Kidney epithelial cell (primary cell): ENCODE results near the gene TUBGCP2. TPM values are rescaled to one million over a fixed set of nuclear protein-coding genes. Genes with fewer than 3 reads are reported as not detected.
A peak's percentile ranks its signal among the peaks of the same experiment; 100 is the strongest.

Experiments used
- DNase-seq: peaks from one replicate; pipeline ENCODE4 v3.0.0-alpha.2; 2010; ENCODE audit warnings: low read depth
- H3K27me3 ChIP-seq: 2 replicates; pipeline ENCODE4 v1.6.0; 2011; ENCODE audit warnings: low read length; ENCODE audit not compliant: control insufficient read depth, insufficient read depth
- H3K36me3 ChIP-seq: 2 replicates; pipeline ENCODE4 v1.5.1; 2011; ENCODE audit warnings: low read length; ENCODE audit not compliant: control insufficient read depth, insufficient read depth
- H3K4me3 ChIP-seq: 2 replicates; pipeline ENCODE4 v1.5.1; 2011; ENCODE audit warnings: low read depth, mild to moderate bottlenecking, control low read depth, low read length
- CTCF ChIP-seq: IDR thresholded peaks from 2 replicates; pipeline ENCODE4 v1.5.1; 2011; ENCODE audit warnings: mild to moderate bottlenecking, moderate library complexity, low read length, control low read depth, inconsistent platforms; ENCODE audit not compliant: insufficient read depth, poor library complexity, severe bottlenecking
- total RNA-seq: library from RNA; depleted of rRNA; stranded (reverse); fragments of >200 nt; gene quantifications from 2 replicates; pipeline ENCODE4 v1.2.3, GENCODE V29; 2015

The TUBGCP2 gene
- total RNA-seq, 1 donor from 2014 or later = 65.5 TPM

- H3K36me3 ChIP-seq = peaks cover 6% of the 10 kb centered on the region
- H3K27me3 ChIP-seq = no peaks in the 10 kb centered on the region
- no peak for DNase-seq
- TF ChIP-seq CTCF = no peak
- no peak overlapping the region for H3K4me3 ChIP-seq
Measured at GRCh38 chr10:133281628-133282372, 26.9 kb downstream of the TUBGCP2 start.

GRCh38 chr10:133281084-133281483 lies 27.6 kb downstream of the TUBGCP2 start:
- no peak for TF ChIP-seq CTCF
- no peak for DNase-seq
- Histone ChIP-seq H3K27me3 (peaks cover 4% of the 10 kb centered on the region), H3K36me3 (peaks cover 6% of the 10 kb centered on the region), H3K4me3 (no peak overlapping the region)

GRCh38 chr10:133280391-133281059 lies 28.1 kb downstream of the TUBGCP2 start:
- no peak for TF ChIP-seq CTCF
- no peak for DNase-seq
- H3K27me3 ChIP-seq = peaks cover 8% of the 10 kb centered on the region
- peaks cover 5% of the 10 kb centered on the region for H3K36me3 ChIP-seq
- H3K4me3 ChIP-seq = no peak overlapping the region

GRCh38 chr10:133279326-133280226 lies 29.1 kb downstream of the TUBGCP2 start:
- TF ChIP-seq CTCF = no peak
- Histone ChIP-seq H3K36me3 (peaks cover 3% of the 10 kb centered on the region), H3K4me3 (no peak overlapping the region), H3K27me3 (peaks cover 12% of the 10 kb centered on the region)
- DNase-seq = no peak

GRCh38 chr10:133278577-133279265 lies 30.0 kb downstream of the TUBGCP2 start:
- no peak for TF ChIP-seq CTCF
- Histone ChIP-seq H3K36me3 (peaks cover 3% of the 10 kb centered on the region), H3K27me3 (peaks cover 12% of the 10 kb centered on the region), H3K4me3 (no peak overlapping the region)
- peak; percentile 52 for DNase-seq
